HG02623 (cell line): ENCODE data around the gene BFSP1.

Experiments used
- ATAC-seq: cut with Tn5 transposase; IDR thresholded peaks from one replicate; pipeline ENCODE4 v1.9.1; 2021; ENCODE audit warnings: moderate library complexity; ENCODE audit not compliant: unreplicated experiment

The BFSP1 gene

GRCh38 chr20:17524560-17524959 lies 6.6 kb downstream of the BFSP1 start:
- ATAC-seq: no peak

- no peak for ATAC-seq
Observed at GRCh38 chr20:17523326-17523725, 7.9 kb downstream of the BFSP1 start.

- ATAC-seq: no peak
Observed at GRCh38 chr20:17522528-17522927, 8.7 kb downstream of the BFSP1 start.

GRCh38 chr20:17520583-17520982 lies 10.6 kb downstream of the BFSP1 start:
- no peak for ATAC-seq

- no peak for ATAC-seq
Observed at GRCh38 chr20:17519606-17520285, 11.4 kb downstream of the BFSP1 start.

- no peak for ATAC-seq
Observed at GRCh38 chr20:17518339-17519052, 12.7 kb downstream of the BFSP1 start.

- no peak for ATAC-seq
Observed at GRCh38 chr20:17515053-17515452, 16.1 kb downstream of the BFSP1 start.

GRCh38 chr20:17513939-17514338 lies 17.2 kb downstream of the BFSP1 start:
- no peak for ATAC-seq

GRCh38 chr20:17511401-17511800 lies 19.8 kb downstream of the BFSP1 start:
- no peak for ATAC-seq

- ATAC-seq: no peak
Observed at GRCh38 chr20:17510548-17510947, 20.6 kb downstream of the BFSP1 start.

GRCh38 chr20:17508756-17509155 lies 22.4 kb downstream of the BFSP1 start:
- no peak for ATAC-seq

GRCh38 chr20:17507531-17507930 lies 23.6 kb downstream of the BFSP1 start:
- no peak for ATAC-seq

GRCh38 chr20:17507032-17507431 lies 24.1 kb downstream of the BFSP1 start:
- no peak for ATAC-seq

- ATAC-seq: no peak
Observed at GRCh38 chr20:17505636-17506517, 25.3 kb downstream of the BFSP1 start.

- peak; percentile 43 for ATAC-seq
Observed at GRCh38 chr20:17504898-17505635, 26.1 kb downstream of the BFSP1 start.

GRCh38 chr20:17504066-17504897 lies 26.9 kb downstream of the BFSP1 start:
- ATAC-seq: no peak

- ATAC-seq: no peak
Observed at GRCh38 chr20:17503301-17504065, 27.7 kb downstream of the BFSP1 start.

- no peak for ATAC-seq
Observed at GRCh38 chr20:17502105-17502504, 29.1 kb downstream of the BFSP1 start.

GRCh38 chr20:17501701-17502100 lies 29.5 kb downstream of the BFSP1 start:
- ATAC-seq: no peak
